WTC11 (cell line): Measurements from ENCODE around the gene KCNJ18.
"Not testable (repeated sequence)": the region's sequence is repeated elsewhere in the genome, so short reads cannot be mapped to it uniquely, and the experiment has no call there.

ENCODE experiments used
- CTCF ChIP-seq: fragments of 200-600 bp; IDR thresholded peaks from 2 replicates; pipeline ENCODE4 v1.8.0; 2022; ENCODE audit warnings: antibody characterized with exemption
- EMX1 ChIP-seq: fragments of 250-450 bp; sonication (Bioruptor Pico); IDR thresholded peaks from 2 replicates; pipeline ENCODE4 v1.8.0; 2021; ENCODE audit warnings: mild to moderate bottlenecking
- IRF1 ChIP-seq: sonication (generic); formaldehyde crosslinking; IDR thresholded peaks from 2 replicates; pipeline ENCODE4 v1.8.0; 2023; ENCODE audit warnings: missing genetic modification reagents
- IRF2 ChIP-seq: sonication (generic); formaldehyde crosslinking; IDR thresholded peaks from 2 replicates; pipeline ENCODE4 v1.8.0; 2022; ENCODE audit warnings: low read depth, missing genetic modification reagents, borderline replicate concordance
- JUN ChIP-seq: sonication (generic); formaldehyde crosslinking; IDR thresholded peaks from 2 replicates; pipeline ENCODE4 v1.8.0; 2023; ENCODE audit warnings: mild to moderate bottlenecking, missing genetic modification reagents
- ZNF232 ChIP-seq: sonication (generic); formaldehyde crosslinking; IDR thresholded peaks from 2 replicates; pipeline ENCODE4 v1.8.0; 2022; ENCODE audit warnings: mild to moderate bottlenecking, missing genetic modification reagents
- TF ChIP-seq, protein P1 (sequence below): sonication (generic); formaldehyde crosslinking; IDR thresholded peaks from 2 replicates; pipeline ENCODE4 v1.8.1; 2023; ENCODE audit warnings: mild to moderate bottlenecking, missing genetic modification reagents, moderate library complexity

DNA sequence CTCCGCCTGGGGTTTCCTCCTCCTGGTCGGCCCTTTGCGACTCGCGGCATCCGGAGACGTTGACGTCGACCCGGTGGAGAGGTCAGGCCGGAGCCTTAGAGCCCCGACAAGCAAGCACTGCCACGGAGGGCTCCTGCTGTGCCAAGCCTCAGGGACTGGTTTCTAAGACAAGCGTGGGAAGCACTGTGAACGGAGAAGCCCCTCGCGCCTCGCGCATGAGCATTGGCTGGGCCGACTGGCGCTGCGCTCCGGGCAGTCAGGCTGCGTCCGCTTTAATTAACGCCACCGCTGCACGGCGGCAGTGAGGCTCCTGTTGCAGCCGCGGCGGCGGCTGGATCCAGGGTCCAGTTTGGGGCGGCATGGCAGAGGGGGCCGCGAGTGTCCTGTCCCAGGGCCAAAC, 10.2 kb upstream of the KCNJ18 start:
- not testable (repeated sequence) for TF ChIP-seq CTCF; EMX1; IRF2 (CRISPR knock-in tag); JUN; ZNF232 (CRISPR knock-in tag); IRF1 (CRISPR knock-in tag)
- TF ChIP-seq, protein P1, sequence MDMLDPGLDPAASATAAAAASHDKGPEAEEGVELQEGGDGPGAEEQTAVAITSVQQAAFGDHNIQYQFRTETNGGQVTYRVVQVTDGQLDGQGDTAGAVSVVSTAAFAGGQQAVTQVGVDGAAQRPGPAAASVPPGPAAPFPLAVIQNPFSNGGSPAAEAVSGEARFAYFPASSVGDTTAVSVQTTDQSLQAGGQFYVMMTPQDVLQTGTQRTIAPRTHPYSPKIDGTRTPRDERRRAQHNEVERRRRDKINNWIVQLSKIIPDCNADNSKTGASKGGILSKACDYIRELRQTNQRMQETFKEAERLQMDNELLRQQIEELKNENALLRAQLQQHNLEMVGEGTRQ (CRISPR knock-in tag): not testable (repeated sequence)
